Kidney (tissue), 14 donors: ENCODE measurements around the gene KCNQ2. TPM values are rescaled to one million over a fixed set of nuclear protein-coding genes. Genes with fewer than 3 reads are reported as not detected.

ENCODE experiments used
- DNase-seq, 5 donors: peaks; one replicate each; pipeline ENCODE4 v3.0.0-alpha.2; 2013 to 2020
- FAIRE-seq: peaks from 2 replicates; lab custom pipeline; 2012; peaks lifted over from hg19 to GRCh38; lab: Jason Lieb, UNC
- H3K27ac ChIP-seq, 2 donors: one replicate each; pipeline ENCODE4 v1.7.0; 2013; ENCODE audit warnings: low read depth in 2 of 2, low read length in 2 of 2, inconsistent platforms in 1 of 2
- H3K27me3 ChIP-seq: one replicate; pipeline ENCODE4 v1.7.1; 2013; ENCODE audit warnings: low read length, inconsistent platforms; ENCODE audit not compliant: control insufficient read depth, insufficient read depth
- H3K36me3 ChIP-seq, 3 donors: one replicate each; pipeline versions ENCODE4 v1.7.0 to v1.7.1; 2013; ENCODE audit warnings: low read length in 3 of 3, control low read depth in 1 of 3, inconsistent platforms in 1 of 3; ENCODE audit not compliant: insufficient read depth in 3 of 3, control insufficient read depth in 2 of 3
- H3K4me1 ChIP-seq, 3 donors: one replicate each; pipeline versions ENCODE4 v1.7.0 to v1.7.1; 2013; ENCODE audit warnings: low read length in 3 of 3, inconsistent platforms in 1 of 3, low read depth in 1 of 3; ENCODE audit not compliant: control insufficient read depth in 2 of 3, insufficient read depth in 2 of 3
- H3K4me3 ChIP-seq, 3 donors: one replicate each; pipeline versions ENCODE4 v1.7.0 to v1.8.1; 2013; ENCODE audit warnings: low read length in 3 of 3, control low read depth in 1 of 3, inconsistent platforms in 1 of 3
- H3K9ac ChIP-seq, 3 donors: one replicate each; pipeline versions ENCODE4 v1.7.0 to v1.7.1; 2013; ENCODE audit warnings: low read length in 3 of 3, control low read depth in 1 of 3, inconsistent platforms in 1 of 3
- H3K9me3 ChIP-seq, 3 donors: one replicate each; pipeline versions ENCODE4 v1.7.0 to v1.7.1; 2013; ENCODE audit warnings: low read length in 3 of 3, control low read depth in 1 of 3, inconsistent platforms in 1 of 3; ENCODE audit not compliant: control insufficient read depth in 2 of 3, insufficient read depth in 1 of 3
- CTCF ChIP-seq: IDR thresholded peaks from 3 replicates; pipeline ENCODE4 v1.5.1; 2012; ENCODE audit warnings: mild to moderate bottlenecking, moderate library complexity, borderline replicate concordance; ENCODE audit not compliant: insufficient read depth; ENCODE audit errors: extremely low read depth
- intact Hi-C: fragments of 100-400 bp; cut with DNase I; formaldehyde crosslinking; loops from one replicate; pipeline ENCODE4 v1.11.1; 2022
- polyA plus RNA-seq: library from polyadenylated mRNA; stranded (reverse); fragments of 350-450 nt; fragmentation: Illumina TruSeq; extraction: RNeasy Lipid Tissue Mini Kit (QIAGEN cat#74804); gene quantifications from one replicate; pipeline ENCODE4 v1.2.3, GENCODE V29; 2014; ENCODE audit warnings: low read depth, low replicate concordance; ENCODE audit not compliant: insufficient read depth
- total RNA-seq: library from RNA; stranded (reverse); fragmentation: NEBNext Ultra II Directional; extraction: Animal tissue kit (Norgen Biotek cat#: 25700); gene quantifications from one replicate; pipeline ENCODE4 v1.2.1, GENCODE V29; 2021
- donor health status: control.
- donor health status: control.
- donor health status: control.
- donor health status: control.
- donor health status: control.
- donor health status: DM: yes; HTN: yes; CAD: no.
- donor health status: Normal renal cell carcinoma (clear cell type).

KCNQ2 gene
- total and polyA plus RNA-seq, 2 donors from 2014 or later, result 2.2 TPM; not detected in 1

GRCh38 chr20:63365601-63366389 is 106.7 kb downstream of the KCNQ2 start:
- no peak for TF ChIP-seq CTCF
- DNase-seq (peak in 1 of 5 donors; percentile 63), FAIRE-seq (no peak)
- H3K9ac ChIP-seq, result no peak overlapping the region
- no peak overlapping the region for H3K27ac ChIP-seq
- H3K4me3 ChIP-seq, result no peak overlapping the region
- no peaks in the 10 kb centered on the region for H3K27me3 ChIP-seq
- peaks cover 0 to 2% (median 0%) of the 10 kb centered on the region in 3 donors for H3K4me1 ChIP-seq
- no peaks in the 10 kb centered on the region for H3K9me3 ChIP-seq
- intact Hi-C loops, result no loop called here
- no peaks in the 10 kb centered on the region for H3K36me3 ChIP-seq

GRCh38 chr20:63364801-63365585 is 107.5 kb downstream of the KCNQ2 start:
- H3K9ac ChIP-seq, result no peak overlapping the region
- FAIRE-seq, result no peak
- DNase-seq, result peak in 1 of 5 donors; percentile 45
- H3K36me3 ChIP-seq, result no peaks in the 10 kb centered on the region
- no peaks in the 10 kb centered on the region for H3K27me3 ChIP-seq
- intact Hi-C loops, result no loop called here
- no peak overlapping the region for H3K4me3 ChIP-seq
- TF ChIP-seq CTCF, result no peak
- H3K4me1 ChIP-seq, result peaks cover 0 to 2% (median 0%) of the 10 kb centered on the region in 3 donors
- no peak overlapping the region for H3K27ac ChIP-seq
- H3K9me3 ChIP-seq, result no peaks in the 10 kb centered on the region

- Histone ChIP-seq H3K27ac (peak overlapping the region in 1 of 2 donors; percentile 32), H3K9me3 (no peaks in the 10 kb centered on the region), H3K27me3 (no peaks in the 10 kb centered on the region), H3K9ac (no peak overlapping the region), H3K4me1 (peaks cover 0 to 2% (median 0%) of the 10 kb centered on the region in 3 donors), H3K4me3 (no peak overlapping the region), H3K36me3 (no peaks in the 10 kb centered on the region)
- intact Hi-C loops, result no loop called here
- peak in 1 of 5 donors; percentile 60 for DNase-seq
- no peak for FAIRE-seq
- TF ChIP-seq CTCF, result no peak
Measured at GRCh38 chr20:63363981-63364561, 108.4 kb downstream of the KCNQ2 start.
